ENCODE results near the gene INO80. TPM values are rescaled to one million over a fixed set of nuclear protein-coding genes. Genes with fewer than 3 reads are reported as not detected.

INO80 gene
- polyA plus RNA-seq, 3 donors: 21.3 to 24.7 (median 22.4) TPM

- DNase-seq (ENCODE audit: extremely low read depth in 1 of 11, low read depth in 9 of 11, low spot score in 4 of 11): no peak
Measured at GRCh38 chr15:41061667-41062066, 54.4 kb downstream of the INO80 start.

DNA sequence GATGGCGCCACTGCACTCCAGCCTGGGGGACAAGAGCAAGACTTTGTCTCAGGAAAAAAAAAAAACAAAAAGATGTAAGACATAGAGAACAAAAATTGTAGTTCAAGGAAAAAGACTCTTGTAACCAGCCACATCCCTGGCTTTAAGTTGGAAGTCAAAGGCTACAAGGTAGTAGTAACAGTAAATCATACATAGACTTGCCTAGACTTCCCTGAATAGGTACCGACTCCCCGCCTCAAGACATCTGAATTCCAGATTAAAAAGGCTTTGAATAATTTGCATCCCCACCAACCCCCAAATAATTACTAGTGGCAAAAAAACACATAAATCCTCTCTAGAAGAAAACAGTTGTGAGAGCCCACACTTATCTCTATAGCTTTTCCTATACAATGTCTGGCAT, 55.6 kb downstream of the INO80 start:
- no peak for DNase-seq (ENCODE audit: extremely low read depth in 1 of 11, low read depth in 9 of 11, low spot score in 4 of 11)

DNA sequence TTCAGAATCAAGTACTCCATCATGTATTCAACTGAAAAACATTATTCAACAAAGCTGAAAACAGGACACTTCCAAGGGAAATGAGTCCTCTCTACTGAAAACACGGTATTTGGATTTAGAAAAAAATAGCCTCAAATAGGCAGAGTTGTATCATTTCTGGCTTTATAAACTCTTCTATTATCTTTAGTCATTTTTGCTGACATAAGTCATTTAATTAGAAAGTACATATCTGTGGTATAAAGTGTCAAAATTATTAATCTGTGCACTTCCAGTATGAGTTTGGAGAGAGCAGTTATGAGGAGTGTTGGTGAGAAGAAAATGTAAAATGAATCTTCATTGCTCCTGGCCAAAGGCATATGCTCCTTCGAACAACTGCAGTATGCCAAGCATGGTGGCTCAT, 59.3 kb downstream of the INO80 start:
- DNase-seq (ENCODE audit: extremely low read depth in 1 of 11, low read depth in 9 of 11, low spot score in 4 of 11): no peak

- DNase-seq (ENCODE audit: extremely low read depth in 1 of 11, low read depth in 9 of 11, low spot score in 4 of 11): no peak
Measured at GRCh38 chr15:41055706-41056105, 60.4 kb downstream of the INO80 start.

DNA sequence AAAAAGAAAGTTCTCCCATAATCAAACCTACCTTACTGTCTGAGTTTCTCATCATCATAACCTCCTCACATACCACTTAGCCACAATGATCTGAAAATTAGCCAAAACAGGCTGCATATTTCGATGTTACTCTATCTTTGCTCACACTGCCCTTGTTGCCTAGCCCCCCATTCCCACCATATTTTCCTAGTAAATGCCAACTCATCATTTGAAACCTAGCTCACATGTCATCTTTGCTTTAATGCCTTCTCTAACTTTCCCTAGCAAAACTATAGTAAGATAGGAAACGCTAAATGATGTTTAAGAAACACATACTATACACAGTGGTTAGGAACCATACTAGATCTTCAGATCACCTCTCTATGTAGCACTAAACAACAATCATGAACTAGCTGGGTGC, 64.9 kb downstream of the INO80 start:
- no peak for DNase-seq (ENCODE audit: extremely low read depth in 1 of 11, low read depth in 9 of 11, low spot score in 4 of 11)

GRCh38 chr15:41048852-41049251, 67.2 kb downstream of the INO80 start:
- DNase-seq (ENCODE audit: extremely low read depth in 1 of 11, low read depth in 9 of 11, low spot score in 4 of 11): no peak

DNA sequence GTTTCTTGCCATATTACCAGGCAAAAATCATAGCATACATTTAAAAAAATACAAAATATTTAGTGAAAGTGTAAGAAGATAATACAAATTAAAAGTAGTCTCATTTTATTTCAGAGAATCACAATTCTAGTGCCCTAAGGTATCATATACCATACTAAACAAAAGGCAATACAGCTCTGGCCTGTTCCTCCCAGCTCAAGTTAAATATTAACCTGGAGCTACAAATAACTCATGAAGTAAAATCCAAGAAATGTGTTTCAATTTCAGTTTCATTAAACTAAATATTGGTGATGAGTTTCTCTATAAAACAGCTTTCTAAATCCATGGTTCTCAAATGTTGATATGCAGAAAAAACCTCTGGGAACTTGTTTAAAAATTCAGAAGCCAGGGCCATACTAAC, 67.7 kb downstream of the INO80 start:
- no peak for DNase-seq (ENCODE audit: extremely low read depth in 1 of 11, low read depth in 9 of 11, low spot score in 4 of 11)

- no peak for DNase-seq (ENCODE audit: extremely low read depth in 1 of 11, low read depth in 9 of 11, low spot score in 4 of 11)
Measured at GRCh38 chr15:41047474-41047873, 68.6 kb downstream of the INO80 start.

GRCh38 chr15:41043276-41043951, 72.7 kb downstream of the INO80 start:
- peak in 1 of 11 donors; percentile 9 for DNase-seq (ENCODE audit: extremely low read depth in 1 of 11, low read depth in 9 of 11, low spot score in 4 of 11)

GRCh38 chr15:41042851-41043250, 73.2 kb downstream of the INO80 start:
- DNase-seq (ENCODE audit: extremely low read depth in 1 of 11, low read depth in 9 of 11, low spot score in 4 of 11): no peak

DNA sequence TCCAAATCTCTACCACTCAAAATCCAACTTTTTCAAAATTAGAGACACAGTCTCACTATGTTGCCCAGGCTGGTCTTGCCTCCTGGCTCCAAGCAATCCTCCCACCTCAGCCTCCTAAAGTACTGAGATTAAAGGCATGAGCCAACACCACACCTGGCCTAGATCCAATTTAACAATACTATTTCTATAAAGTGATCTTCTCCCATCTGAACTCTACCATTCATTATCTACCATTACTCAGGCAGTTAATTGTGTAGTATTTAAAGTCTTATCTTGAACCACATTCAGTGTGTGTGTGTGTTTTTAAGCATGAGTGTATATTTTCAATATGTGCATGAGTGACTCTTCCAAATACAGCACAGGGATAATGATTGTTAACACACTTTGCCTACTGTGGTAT, 77.0 kb downstream of the INO80 start:
- DNase-seq (ENCODE audit: extremely low read depth in 1 of 11, low read depth in 9 of 11, low spot score in 4 of 11): no peak

DNA sequence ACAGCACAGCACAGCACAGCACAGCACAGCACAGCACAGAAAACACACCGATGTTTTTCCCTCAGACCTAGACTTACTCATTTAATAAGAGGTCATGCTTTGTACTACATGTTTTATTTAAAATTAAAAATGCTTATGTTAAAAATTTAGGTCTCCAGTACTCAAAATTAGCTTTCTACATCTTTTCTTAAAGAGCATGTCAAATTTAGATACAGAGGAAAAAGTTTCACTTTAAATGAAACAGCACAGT, 84.1 kb downstream of the INO80 start:
- no peak for DNase-seq (ENCODE audit: extremely low read depth in 1 of 11, low read depth in 9 of 11, low spot score in 4 of 11)

GRCh38 chr15:41031232-41032078, 84.6 kb downstream of the INO80 start:
- DNase-seq (ENCODE audit: extremely low read depth in 1 of 11, low read depth in 9 of 11, low spot score in 4 of 11): no peak

DNA sequence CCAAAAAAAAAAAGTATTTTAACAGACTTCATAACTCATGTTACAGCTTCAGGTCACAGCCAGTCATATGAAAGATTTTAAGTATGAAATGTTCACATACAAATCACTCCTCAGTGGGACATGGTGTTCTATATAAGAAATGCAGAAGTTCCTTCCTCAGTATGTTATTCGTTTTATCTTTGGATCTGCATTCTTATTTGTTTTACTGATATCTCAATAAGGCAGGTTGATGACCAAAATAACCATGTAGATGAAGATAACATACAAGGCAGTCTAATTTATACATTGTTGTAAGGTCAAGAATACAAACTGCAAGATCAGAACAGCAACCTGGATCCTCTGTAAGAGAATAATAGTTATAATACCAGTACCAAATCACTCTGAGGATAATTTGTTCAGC, 87.2 kb downstream of the INO80 start:
- no peak for DNase-seq (ENCODE audit: extremely low read depth in 1 of 11, low read depth in 9 of 11, low spot score in 4 of 11)

- no peak for DNase-seq (ENCODE audit: extremely low read depth in 1 of 11, low read depth in 9 of 11, low spot score in 4 of 11)
Measured at GRCh38 chr15:41025393-41025792, 90.7 kb downstream of the INO80 start.

- DNase-seq (ENCODE audit: extremely low read depth in 1 of 11, low read depth in 9 of 11, low spot score in 4 of 11): no peak
Measured at GRCh38 chr15:41024885-41025284, 91.2 kb downstream of the INO80 start.

DNA sequence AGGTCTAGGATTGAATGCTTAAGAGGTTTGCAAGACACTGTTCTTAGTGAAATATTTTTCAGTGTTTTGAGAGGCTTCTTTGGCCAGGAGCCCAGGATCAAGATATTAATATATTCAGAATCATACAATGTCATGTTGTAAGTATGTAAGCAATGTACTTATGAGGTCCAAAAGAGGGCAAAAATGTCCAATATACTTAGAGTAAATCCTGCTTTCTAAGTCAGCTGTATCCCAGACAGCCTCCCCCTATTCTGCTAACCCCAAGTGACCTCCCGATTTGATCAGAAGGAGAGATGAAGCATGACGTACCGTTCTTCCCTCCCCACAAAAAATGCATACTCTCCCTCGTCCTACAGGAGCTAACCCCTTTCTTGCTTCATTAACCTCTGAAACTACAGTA, 91.9 kb downstream of the INO80 start:
- DNase-seq (ENCODE audit: extremely low read depth in 1 of 11, low read depth in 9 of 11, low spot score in 4 of 11): peak in 4 of 11 donors; percentile 7 to 41 (median 18)

- DNase-seq (ENCODE audit: extremely low read depth in 1 of 11, low read depth in 9 of 11, low spot score in 4 of 11): peak in 6 of 11 donors; percentile 22 to 60 (median 40)
Measured at GRCh38 chr15:41022487-41023090, 93.5 kb downstream of the INO80 start.

GRCh38 chr15:41020829-41021228, 95.3 kb downstream of the INO80 start:
- no peak for DNase-seq (ENCODE audit: extremely low read depth in 1 of 11, low read depth in 9 of 11, low spot score in 4 of 11)

DNA sequence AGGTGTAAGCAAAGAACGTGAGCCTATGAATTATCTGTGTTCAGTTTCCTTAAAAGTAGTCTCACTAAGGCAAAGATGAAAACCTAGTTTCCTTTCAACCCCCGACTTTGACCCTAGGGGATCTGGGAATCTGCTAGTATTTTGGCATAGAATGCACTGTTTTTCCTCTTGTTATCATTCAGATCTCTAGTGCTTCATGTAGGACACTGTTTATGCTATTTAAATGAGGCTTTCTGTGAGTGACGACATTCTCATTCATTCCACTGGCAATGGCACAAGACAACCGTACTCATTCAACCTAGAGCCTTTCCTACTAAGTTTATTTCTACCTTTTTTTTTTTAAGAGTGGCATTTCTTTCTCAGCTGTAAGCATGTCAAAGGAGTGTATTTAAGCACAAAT, 95.8 kb downstream of the INO80 start:
- no peak for DNase-seq (ENCODE audit: extremely low read depth in 1 of 11, low read depth in 9 of 11, low spot score in 4 of 11)

Measured in renal cortex interstitium (tissue), 11 donors.